ENCODE results near the gene VDAC2. TPM values are rescaled to one million over a fixed set of nuclear protein-coding genes. Genes with fewer than 3 reads are reported as not detected.
"Not testable (repeated sequence)": the region's sequence is repeated elsewhere in the genome, so short reads cannot be mapped to it uniquely, and the experiment has no call there.

Gene VDAC2
- total and polyA plus RNA-seq, 7 donors = 314 to 770 (median 432) TPM

DNA sequence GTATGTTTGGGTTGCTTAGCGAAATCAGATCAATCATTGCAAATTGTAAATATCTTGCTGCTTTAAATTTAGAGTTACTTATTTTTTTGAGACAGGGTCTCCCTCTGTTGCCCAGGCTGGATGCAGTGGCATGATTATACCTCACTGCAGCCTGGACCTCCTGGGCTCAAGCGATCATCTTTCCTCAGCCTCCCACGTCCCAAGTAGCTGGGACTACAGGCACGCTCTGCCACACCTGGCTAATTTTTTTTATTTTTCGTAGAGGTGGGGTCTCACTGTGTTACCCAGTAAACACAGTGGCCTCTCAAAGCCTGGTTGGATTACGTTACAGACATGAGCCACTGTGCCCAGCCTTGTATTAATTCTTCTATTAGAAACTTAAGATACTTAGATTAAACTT lies 1.7 kb downstream of the VDAC2 start:
- peak overlapping the region; percentile 100 for H3K27ac ChIP-seq
- peaks cover 66% of the 10 kb centered on the region for H3K4me1 ChIP-seq
- H3K9me3 ChIP-seq = no peaks in the 10 kb centered on the region
- ATAC-seq (no peak), DNase-seq (no peak)
- intact Hi-C loops (cut with DNase I) = loop anchor here in 1 of 2 donors (5.0 kb wide), 1 partner anchor 100 kb away; the partner anchor contains the start of gene SAMD8
- no peaks in the 10 kb centered on the region for H3K27me3 ChIP-seq (ENCODE audit: insufficient read depth in 3 of 3, low read length in 2 of 3)
- TF ChIP-seq, protein P1, sequence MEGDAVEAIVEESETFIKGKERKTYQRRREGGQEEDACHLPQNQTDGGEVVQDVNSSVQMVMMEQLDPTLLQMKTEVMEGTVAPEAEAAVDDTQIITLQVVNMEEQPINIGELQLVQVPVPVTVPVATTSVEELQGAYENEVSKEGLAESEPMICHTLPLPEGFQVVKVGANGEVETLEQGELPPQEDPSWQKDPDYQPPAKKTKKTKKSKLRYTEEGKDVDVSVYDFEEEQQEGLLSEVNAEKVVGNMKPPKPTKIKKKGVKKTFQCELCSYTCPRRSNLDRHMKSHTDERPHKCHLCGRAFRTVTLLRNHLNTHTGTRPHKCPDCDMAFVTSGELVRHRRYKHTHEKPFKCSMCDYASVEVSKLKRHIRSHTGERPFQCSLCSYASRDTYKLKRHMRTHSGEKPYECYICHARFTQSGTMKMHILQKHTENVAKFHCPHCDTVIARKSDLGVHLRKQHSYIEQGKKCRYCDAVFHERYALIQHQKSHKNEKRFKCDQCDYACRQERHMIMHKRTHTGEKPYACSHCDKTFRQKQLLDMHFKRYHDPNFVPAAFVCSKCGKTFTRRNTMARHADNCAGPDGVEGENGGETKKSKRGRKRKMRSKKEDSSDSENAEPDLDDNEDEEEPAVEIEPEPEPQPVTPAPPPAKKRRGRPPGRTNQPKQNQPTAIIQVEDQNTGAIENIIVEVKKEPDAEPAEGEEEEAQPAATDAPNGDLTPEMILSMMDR (IDR thresholded peaks at IDR 0.05) = no peak
- peak overlapping the region; percentile 97 for H3K4me3 ChIP-seq
- H3K36me3 ChIP-seq (ENCODE audit: insufficient read depth in 1 of 2, low read depth in 1 of 2) = peaks cover 9 to 58% of the 10 kb centered on the region in 2 donors
- WGBS, 3 donors = 60 to 73% (median 70%) methylated on average over 6 of the region's 6 CpGs

- intact Hi-C loops (cut with DNase I) = no loop called here
- Histone ChIP-seq H3K27me3 (ENCODE audit: insufficient read depth in 3 of 3, low read length in 2 of 3) (no peaks in the 10 kb centered on the region), H3K4me1 (peaks cover 52% of the 10 kb centered on the region), H3K9me3 (no peaks in the 10 kb centered on the region), H3K36me3 (ENCODE audit: insufficient read depth in 1 of 2, low read depth in 1 of 2) (peaks cover 17 to 99% of the 10 kb centered on the region in 2 donors), H3K4me3 (no peak overlapping the region), H3K27ac (no peak overlapping the region)
- 74 to 78% (median 75%) methylated on average over 3 to 4 of the region's 4 CpGs for WGBS, 3 donors
- ATAC-seq (no peak), DNase-seq (no peak)
- TF ChIP-seq, protein P1 (IDR thresholded peaks at IDR 0.05) = no peak
Observed at GRCh38 chr10:75220274-75220673, 9.7 kb downstream of the VDAC2 start.

GRCh38 chr10:75221492-75221891 lies 10.9 kb downstream of the VDAC2 start:
- DNase-seq; ATAC-seq; intact Hi-C loops (cut with DNase I); H3K4me3 ChIP-seq; H3K27me3 ChIP-seq (ENCODE audit: insufficient read depth in 3 of 3, low read length in 2 of 3); H3K9me3 ChIP-seq: not testable (repeated sequence)
- WGBS, 3 donors = 80 to 93% (median 86%) methylated on average over 8 of the region's 8 CpGs
- H3K36me3 ChIP-seq (ENCODE audit: insufficient read depth in 1 of 2, low read depth in 1 of 2) = peaks cover 19 to 92% of the 10 kb centered on the region in 2 donors
- peaks cover 53% of the 10 kb centered on the region for H3K4me1 ChIP-seq
- H3K27ac ChIP-seq = peak overlapping the region; percentile 10

DNA sequence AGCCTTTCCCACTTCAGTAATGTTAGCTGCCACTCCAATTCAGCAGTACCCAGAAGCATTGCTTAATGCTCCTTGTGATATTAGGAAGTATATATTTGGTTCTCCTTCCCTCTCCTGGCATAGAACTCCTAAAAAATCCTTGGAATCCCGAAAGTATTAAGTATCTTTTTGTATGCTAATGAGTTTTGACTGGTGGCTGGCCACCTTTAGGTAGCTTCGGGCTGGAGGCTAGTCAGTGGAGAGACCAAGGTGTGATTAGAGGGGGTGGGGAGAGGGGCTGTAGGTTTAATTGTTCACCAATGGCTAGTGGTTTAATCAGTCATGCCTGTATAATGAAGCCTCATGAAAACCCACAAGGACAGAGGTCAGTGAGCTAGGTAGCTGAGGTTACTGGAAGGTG lies 12.9 kb downstream of the VDAC2 start:
- Histone ChIP-seq H3K27me3 (ENCODE audit: insufficient read depth in 3 of 3, low read length in 2 of 3) (no peaks in the 10 kb centered on the region), H3K9me3 (no peaks in the 10 kb centered on the region), H3K36me3 (ENCODE audit: insufficient read depth in 1 of 2, low read depth in 1 of 2) (peaks cover 19 to 82% of the 10 kb centered on the region in 2 donors), H3K4me1 (peaks cover 60% of the 10 kb centered on the region), H3K4me3 (no peak overlapping the region), H3K27ac (peak overlapping the region; percentile 91)
- TF ChIP-seq, protein P1 (IDR thresholded peaks at IDR 0.05) = no peak
- WGBS, 3 donors = 47 to 54% (median 53%) methylated on average over 2 of the region's 2 CpGs
- no peak for ATAC-seq
- intact Hi-C loops (cut with DNase I) = no loop called here
- no peak for DNase-seq

GRCh38 chr10:75226095-75226494 lies 15.5 kb downstream of the VDAC2 start:
- Histone ChIP-seq H3K9me3 (no peaks in the 10 kb centered on the region), H3K36me3 (ENCODE audit: insufficient read depth in 1 of 2, low read depth in 1 of 2) (peaks cover 14 to 77% of the 10 kb centered on the region in 2 donors), H3K27ac (peak overlapping the region; percentile 91), H3K4me1 (peaks cover 79% of the 10 kb centered on the region), H3K4me3 (peak overlapping the region; percentile 9), H3K27me3 (ENCODE audit: insufficient read depth in 3 of 3, low read length in 2 of 3) (no peaks in the 10 kb centered on the region)
- WGBS, 3 donors = 18 to 34% (median 25%) methylated on average over 2 of the region's 2 CpGs
- TF ChIP-seq, protein P1 (IDR thresholded peaks at IDR 0.05) = no peak
- DNase-seq (no peak), ATAC-seq (no peak)
- intact Hi-C loops (cut with DNase I) = no loop called here
